Keratinocyte (primary cell): Measurements from ENCODE around the gene PGPEP1.

Experiments
- EZH2 ChIP-seq: IDR thresholded peaks from one replicate; pipeline ENCODE4 v1.6.1; 2012; ENCODE audit warnings: inconsistent platforms, mild to moderate bottlenecking, low read length, moderate library complexity
- TF ChIP-seq, protein P1 (sequence below), 3 experiments: IDR thresholded peaks in 1 of 3; conservative IDR thresholded peaks in 1 of 3; optimal IDR thresholded peaks in 1 of 3; 2 replicates in 2 of 3; 3 replicates in 1 of 3; pipeline versions ENCODE3 to v1.5.1; 2011; ENCODE audit warnings: low read length in 3 of 3, mild to moderate bottlenecking in 3 of 3, moderate library complexity in 2 of 3, control low read depth in 1 of 3, inconsistent platforms in 1 of 3; ENCODE audit not compliant: insufficient read depth in 2 of 3; ENCODE audit errors: extremely low read depth in 1 of 3

DNA sequence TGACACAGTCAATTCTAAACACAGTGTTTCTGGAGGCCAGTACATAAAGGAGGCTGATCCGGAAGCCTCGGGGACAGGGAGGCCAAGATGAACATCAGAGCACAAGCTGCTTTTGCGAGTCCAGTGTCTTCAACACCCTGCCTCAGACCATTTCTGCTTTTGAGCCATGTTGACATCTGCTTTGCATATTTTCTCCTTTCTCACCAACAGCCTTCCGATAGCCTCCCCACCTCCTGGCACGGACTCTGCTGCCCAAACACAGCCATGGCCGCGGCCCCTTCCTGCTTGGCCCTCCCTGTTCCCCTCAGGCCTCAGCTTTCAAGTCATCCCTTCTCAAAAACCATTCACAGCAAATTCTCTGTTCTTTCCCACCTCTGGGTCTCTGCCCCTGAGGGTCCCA is 53.4 kb downstream of the PGPEP1 start:
- TF ChIP-seq, protein P1, sequence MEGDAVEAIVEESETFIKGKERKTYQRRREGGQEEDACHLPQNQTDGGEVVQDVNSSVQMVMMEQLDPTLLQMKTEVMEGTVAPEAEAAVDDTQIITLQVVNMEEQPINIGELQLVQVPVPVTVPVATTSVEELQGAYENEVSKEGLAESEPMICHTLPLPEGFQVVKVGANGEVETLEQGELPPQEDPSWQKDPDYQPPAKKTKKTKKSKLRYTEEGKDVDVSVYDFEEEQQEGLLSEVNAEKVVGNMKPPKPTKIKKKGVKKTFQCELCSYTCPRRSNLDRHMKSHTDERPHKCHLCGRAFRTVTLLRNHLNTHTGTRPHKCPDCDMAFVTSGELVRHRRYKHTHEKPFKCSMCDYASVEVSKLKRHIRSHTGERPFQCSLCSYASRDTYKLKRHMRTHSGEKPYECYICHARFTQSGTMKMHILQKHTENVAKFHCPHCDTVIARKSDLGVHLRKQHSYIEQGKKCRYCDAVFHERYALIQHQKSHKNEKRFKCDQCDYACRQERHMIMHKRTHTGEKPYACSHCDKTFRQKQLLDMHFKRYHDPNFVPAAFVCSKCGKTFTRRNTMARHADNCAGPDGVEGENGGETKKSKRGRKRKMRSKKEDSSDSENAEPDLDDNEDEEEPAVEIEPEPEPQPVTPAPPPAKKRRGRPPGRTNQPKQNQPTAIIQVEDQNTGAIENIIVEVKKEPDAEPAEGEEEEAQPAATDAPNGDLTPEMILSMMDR (optimal IDR thresholded peaks at IDR 0.05 in 1 of 3, IDR thresholded peaks at IDR 0.05 in 1 of 3, conservative IDR thresholded peaks at IDR 0.05 in 1 of 3; ENCODE audit: extremely low read depth in 1 of 3, insufficient read depth in 2 of 3, low read length in 3 of 3): no peak
- no peak for TF ChIP-seq EZH2
